Measurements from ENCODE around the gene ENOX1.

Gene ENOX1

GRCh38 chr13:43348397-43348796 is 438.4 kb downstream of the ENOX1 start (continued):
- TF ChIP-seq ZSCAN4 (tag by site-specific recombination; IDR thresholded peaks at IDR 0.05) (no peak), KLF16 (tag by site-specific recombination; IDR thresholded peaks at IDR 0.05) (no peak), PRDM1 (tag by site-specific recombination; IDR thresholded peaks at IDR 0.05) (no peak), ZNF2 (tag by site-specific recombination; IDR thresholded peaks at IDR 0.05) (no peak), SETDB1 (IDR thresholded peaks at IDR 0.05; ENCODE audit: insufficient read length, low read length) (no peak), ZNF623 (tag by site-specific recombination; IDR thresholded peaks at IDR 0.05) (no peak), ZNF544 (tag by site-specific recombination; IDR thresholded peaks at IDR 0.05) (no peak), ZNF514 (tag by site-specific recombination; IDR thresholded peaks at IDR 0.05) (no peak), ZBTB8A (tag by site-specific recombination; IDR thresholded peaks at IDR 0.05) (no peak), YY2 (tag by site-specific recombination; IDR thresholded peaks at IDR 0.05) (no peak), INSM2 (tag by site-specific recombination; IDR thresholded peaks at IDR 0.05) (no peak), ZNF776 (tag by site-specific recombination; IDR thresholded peaks at IDR 0.05; ENCODE audit: borderline replicate concordance) (no peak)

GRCh38 chr13:43347877-43348276 is 438.9 kb downstream of the ENOX1 start:
- no peaks in the 10 kb centered on the region for H3K36me3 ChIP-seq (ENCODE audit: control insufficient read depth in 2 of 2, insufficient read depth in 1 of 2, low read length in 2 of 2)
- ChIA-PET CTCF (no interaction called here), POLR2A (no interaction called here)
- no peak overlapping the region for H3K27ac ChIP-seq (ENCODE audit: extremely low read depth, low read depth, low read length)
- H3K4me3 ChIP-seq (ENCODE audit: low read depth, low read length): no peak overlapping the region
- H3K9me3 ChIP-seq (ENCODE audit: control insufficient read depth, insufficient read depth, low read depth, low read length): no peaks in the 10 kb centered on the region
- TF ChIP-seq ZNF362 (tag by site-specific recombination; IDR thresholded peaks at IDR 0.05) (no peak), ZNF571 (tag by site-specific recombination; IDR thresholded peaks at IDR 0.05) (no peak), ZBTB11 (tag by site-specific recombination; conservative IDR thresholded peaks at IDR 0.05; ENCODE audit: low read depth) (no peak), SCRT2 (tag by site-specific recombination; IDR thresholded peaks at IDR 0.05) (no peak)
- H3K4me1 ChIP-seq (ENCODE audit: control insufficient read depth, insufficient read depth, low read length): peaks cover 6% of the 10 kb centered on the region

GRCh38 chr13:43346427-43346826 is 440.3 kb downstream of the ENOX1 start:
- Histone ChIP-seq H3K4me3 (ENCODE audit: low read depth, low read length) (no peak overlapping the region), H3K9me3 (ENCODE audit: control insufficient read depth, insufficient read depth, low read depth, low read length) (no peaks in the 10 kb centered on the region), H3K36me3 (ENCODE audit: control insufficient read depth in 2 of 2, insufficient read depth in 1 of 2, low read length in 2 of 2) (no peaks in the 10 kb centered on the region), H3K4me1 (ENCODE audit: control insufficient read depth, insufficient read depth, low read length) (peaks cover 6% of the 10 kb centered on the region), H3K27ac (ENCODE audit: extremely low read depth, low read depth, low read length) (no peak overlapping the region)
- TF ChIP-seq ZNF843 (tag by site-specific recombination; IDR thresholded peaks at IDR 0.05) (no peak), ZBTB6 (tag by site-specific recombination; IDR thresholded peaks at IDR 0.05) (no peak), ZBTB8A (tag by site-specific recombination; IDR thresholded peaks at IDR 0.05) (peak; percentile 68), CTCF (tag by site-specific recombination; IDR thresholded peaks at IDR 0.05) (no peak), ZNF510 (tag by site-specific recombination; IDR thresholded peaks at IDR 0.05; ENCODE audit: insufficient replicate concordance) (no peak), ZNF133 (tag by site-specific recombination; IDR thresholded peaks at IDR 0.05) (peak; percentile 79)
- CTCF ChIA-PET: interaction anchor here (0.7 kb wide), 1 partner anchor 173 kb away, joined by 3 read pairs; no protein-coding TSS in a partner anchor
- POLR2A ChIA-PET: no interaction called here

Measured in HEK293 (cell line).